Right atrium auricular region (tissue), 2 donors: ENCODE data around the gene PILRA. TPM values are rescaled to one million over a fixed set of nuclear protein-coding genes. Genes with fewer than 3 reads are reported as not detected.

Experiments used
- DNase-seq: peaks from one replicate; pipeline ENCODE4 v3.0.0-alpha.2; 2019; ENCODE audit warnings: low spot score
- H3K27ac ChIP-seq, 2 donors: fragments of 200-600 bp; sonication (generic); 1 replicate in 1 of 2; 2 replicates in 1 of 2; pipeline ENCODE4 v1.5.1; 2016 to 2019
- H3K27me3 ChIP-seq, 2 donors: fragments of 200-600 bp; sonication (generic); one replicate each; pipeline versions ENCODE4 v1.5.1 to v1.6.0; 2017 to 2019
- H3K36me3 ChIP-seq: fragments of 200-600 bp; sonication (generic); one replicate; pipeline ENCODE4 v1.5.1; 2016
- H3K4me1 ChIP-seq, 2 donors: fragments of 200-600 bp; sonication (generic); one replicate each; pipeline versions ENCODE4 v1.5.1 to v1.6.0; 2017 to 2019
- H3K4me3 ChIP-seq, 2 donors: fragments of 200-600 bp; sonication (generic); 1 replicate in 1 of 2; 2 replicates in 1 of 2; pipeline ENCODE4 v1.5.1; 2017 to 2019; ENCODE audit warnings: mild to moderate bottlenecking in 1 of 2, moderate library complexity in 1 of 2
- H3K9me3 ChIP-seq, 2 donors: fragments of 200-600 bp; sonication (generic); one replicate each; pipeline ENCODE4 v1.5.1; 2019
- CTCF ChIP-seq, 2 donors: fragments of 200-600 bp; sonication (generic); IDR thresholded peaks; one replicate each; pipeline ENCODE4 v1.5.1; 2019; ENCODE audit warnings: antibody characterized with exemption in 2 of 2
- total RNA-seq, 2 donors: library from RNA; depleted of rRNA; stranded (reverse); fragments of >200 nt; gene quantifications; one replicate each; pipeline ENCODE4 v1.1.0, GENCODE V29; 2016

PILRA gene
- total RNA-seq, 2 donors from 2014 or later = 2.6 to 6.2 TPM

DNA sequence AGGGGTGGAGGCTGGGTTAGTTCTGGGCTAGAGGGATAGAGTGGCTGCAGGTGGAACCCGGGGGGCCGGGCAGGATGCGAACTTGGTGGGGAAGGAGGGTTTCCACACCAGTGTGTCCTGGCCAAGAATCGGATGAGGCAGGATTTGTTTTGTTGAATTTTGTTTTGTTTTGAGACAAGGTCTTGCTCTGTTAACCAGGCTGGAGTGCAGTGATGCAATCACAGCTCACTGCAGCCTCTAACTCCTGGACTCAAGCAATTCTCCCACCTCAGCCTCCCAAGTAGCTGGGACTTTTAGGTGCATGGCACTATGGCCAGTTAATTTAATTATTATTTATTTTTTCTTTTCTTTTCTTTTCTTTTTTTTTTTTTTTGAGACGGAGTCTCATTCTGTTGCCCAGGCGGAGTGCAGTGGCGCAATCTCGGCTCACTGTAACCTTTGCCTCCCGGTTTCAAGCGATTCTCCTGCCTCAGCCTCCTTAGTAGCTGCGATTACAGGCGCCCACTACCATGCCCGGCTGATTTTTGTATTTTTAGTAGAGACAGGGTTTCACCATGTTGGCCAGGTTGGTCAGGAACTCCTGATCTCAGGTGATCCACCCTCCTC lies 76.0 kb downstream of the PILRA start:
- H3K27ac ChIP-seq = peak overlapping the region; percentile 77 to 94
- no peaks in the 10 kb centered on the region for H3K36me3 ChIP-seq
- no peak overlapping the region for H3K4me3 ChIP-seq

More for the DNA sequence above, 76.0 kb downstream of the PILRA start:
- Histone ChIP-seq H3K4me1 (peaks cover 0 to 24% of the 10 kb centered on the region in 2 donors), H3K27me3 (no peaks in the 10 kb centered on the region), H3K9me3 (no peaks in the 10 kb centered on the region)
- DNase-seq = no peak
- TF ChIP-seq CTCF (IDR thresholded peaks at IDR 0.05) = no peak

Other genes with a start within 250 kb of the PILRA start
- 1 to 10 TPM; 3.3 to 6.1 TPM for gene MBLAC1, start 246.5 kb upstream of the PILRA start, total RNA-seq
- gene LAMTOR4, start 224.6 kb upstream of the PILRA start, total RNA-seq = 100 to 1,000 TPM; 153 to 168 TPM
- gene TRAPPC14, start 214.8 kb upstream of the PILRA start, total RNA-seq = 1 to 10 TPM; 5.1 to 8.3 TPM
- 1 to 10 TPM; 1.3 to 2.4 TPM for gene GAL3ST4, start 204.9 kb upstream of the PILRA start, total RNA-seq
- gene GPC2, start 196.1 kb upstream of the PILRA start, total RNA-seq = under 1 TPM in 1 of 2 donors, not detected in 1; 0.12 TPM
- not detected for gene STAG3, start 195.6 kb upstream of the PILRA start, total RNA-seq
- gene PVRIG, start 153.5 kb upstream of the PILRA start, total RNA-seq = under 1 TPM in 1 of 2 donors, not detected in 1; 0.43 TPM
- not detected for gene SPDYE3, start 65.8 kb upstream of the PILRA start, total RNA-seq
- 1 to 10 TPM; 9.3 to 9.8 TPM for gene PILRB, start 15.4 kb upstream of the PILRA start, total RNA-seq
- 1 to 10 TPM; 2.1 to 8.5 TPM for gene ZCWPW1, start 55.2 kb downstream of the PILRA start, total RNA-seq
- gene MEPCE, start 56.3 kb downstream of the PILRA start, total RNA-seq = 10 to 100 TPM; 12.6 to 21.9 TPM
- 10 to 100 TPM; 18.7 to 20.2 TPM for gene PPP1R35, start 63.0 kb downstream of the PILRA start, total RNA-seq
- gene SPACDR, start 90.8 kb downstream of the PILRA start, total RNA-seq = not detected
- 10 to 100 TPM; 26.2 to 34.6 TPM for gene TSC22D4, start 105.7 kb downstream of the PILRA start, total RNA-seq
- 1 to 10 TPM in 1 of 2 donors, under 1 TPM in 1; 0.37 to 1.5 TPM for gene NYAP1, start 110.4 kb downstream of the PILRA start, total RNA-seq
- 10 to 100 TPM; 16.4 to 25.8 TPM for gene AGFG2, start 165.7 kb downstream of the PILRA start, total RNA-seq
- gene SAP25, start 200.4 kb downstream of the PILRA start, total RNA-seq = not detected
- 10 to 100 TPM; 23.0 to 46.2 TPM for gene LRCH4, start 212.6 kb downstream of the PILRA start, total RNA-seq
- under 1 TPM in 1 of 2 donors, not detected in 1; 0.20 TPM for gene FBXO24, start 212.8 kb downstream of the PILRA start, total RNA-seq
- 10 to 100 TPM; 25.4 to 39.0 TPM for gene PCOLCE, start 228.9 kb downstream of the PILRA start, total RNA-seq
- 10 to 100 TPM; 11.8 to 13.5 TPM for gene MOSPD3, start 239.1 kb downstream of the PILRA start, total RNA-seq